ENCODE measurements around the gene SLC12A7. TPM values are rescaled to one million over a fixed set of nuclear protein-coding genes. Genes with fewer than 3 reads are reported as not detected.

SLC12A7 gene
- total and polyA plus RNA-seq, 2 of the 13 experiments (the other 11 are each of a cell fraction or from before 2014, with no cell fraction given), result 14.0 to 18.5 TPM

DNA sequence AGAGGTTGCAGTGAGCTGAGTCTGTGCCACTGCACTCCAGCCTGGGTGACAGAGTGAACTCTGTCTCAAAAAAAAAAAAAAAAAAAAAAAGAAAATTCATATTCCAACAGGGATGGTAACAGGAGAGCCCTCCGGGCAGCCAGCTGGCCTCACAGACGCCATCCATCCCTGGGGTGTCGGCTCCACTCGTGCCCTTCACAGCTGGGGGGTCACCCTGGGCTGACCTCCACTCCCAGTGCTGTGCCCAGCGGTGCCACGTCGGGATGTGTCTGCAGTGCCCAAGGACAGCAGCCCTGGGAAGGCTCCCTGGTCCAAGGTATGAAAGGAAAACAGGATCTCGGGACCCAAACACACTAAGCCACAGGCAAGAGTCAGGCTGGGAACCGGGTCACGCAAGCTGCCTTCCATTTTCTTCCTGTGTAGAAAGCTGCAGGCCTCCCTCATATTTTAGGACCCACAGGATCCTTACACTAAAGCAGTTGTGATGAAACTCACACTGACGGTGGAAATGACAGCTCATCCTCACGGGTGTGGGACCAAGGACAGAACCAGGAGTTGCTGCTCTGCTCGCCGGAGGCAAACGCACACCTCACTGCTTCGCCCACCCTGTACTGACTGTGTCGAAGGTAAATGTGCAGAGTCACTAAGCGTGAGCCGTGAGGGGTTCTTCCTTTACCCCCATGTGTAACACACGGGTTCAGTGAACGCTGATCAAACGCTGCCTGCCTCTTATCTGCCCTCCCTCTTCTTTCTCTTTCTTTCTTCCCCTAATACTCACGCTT is 5.3 kb downstream of the SLC12A7 start (continued):
- TF ChIP-seq, protein P1, sequence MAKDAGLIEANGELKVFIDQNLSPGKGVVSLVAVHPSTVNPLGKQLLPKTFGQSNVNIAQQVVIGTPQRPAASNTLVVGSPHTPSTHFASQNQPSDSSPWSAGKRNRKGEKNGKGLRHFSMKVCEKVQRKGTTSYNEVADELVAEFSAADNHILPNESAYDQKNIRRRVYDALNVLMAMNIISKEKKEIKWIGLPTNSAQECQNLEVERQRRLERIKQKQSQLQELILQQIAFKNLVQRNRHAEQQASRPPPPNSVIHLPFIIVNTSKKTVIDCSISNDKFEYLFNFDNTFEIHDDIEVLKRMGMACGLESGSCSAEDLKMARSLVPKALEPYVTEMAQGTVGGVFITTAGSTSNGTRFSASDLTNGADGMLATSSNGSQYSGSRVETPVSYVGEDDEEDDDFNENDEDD (CRISPR knock-in tag; IDR thresholded peaks at IDR 0.05; ENCODE audit: borderline replicate concordance), result no peak
- no peak for TF ChIP-seq TAF1 (CRISPR knock-in tag; IDR thresholded peaks at IDR 0.05)
- no peak for TF ChIP-seq REL (CRISPR knock-in tag; conservative IDR thresholded peaks at IDR 0.05)
- TF ChIP-seq ZNF660 (CRISPR knock-in tag; IDR thresholded peaks at IDR 0.05; ENCODE audit: borderline replicate concordance, low read depth), result no peak
- TF ChIP-seq ZC3H4 (CRISPR knock-in tag; IDR thresholded peaks at IDR 0.05; ENCODE audit: borderline replicate concordance), result peak; percentile 45; the same call in 1 of the 2 replicates
- TF ChIP-seq ZNF20 (CRISPR knock-in tag; IDR thresholded peaks at IDR 0.05), result no peak
- TF ChIP-seq HNRNPH1 (optimal IDR thresholded peaks at IDR 0.05; ENCODE audit: low read depth, low read length), result no peak
- TF ChIP-seq CHD4 (IDR thresholded peaks at IDR 0.05; ENCODE audit: borderline replicate concordance, low read length), result 0 out of 2 replicates have a peak, but pooled peaks have one; percentile 32
- TF ChIP-seq, protein P2, sequence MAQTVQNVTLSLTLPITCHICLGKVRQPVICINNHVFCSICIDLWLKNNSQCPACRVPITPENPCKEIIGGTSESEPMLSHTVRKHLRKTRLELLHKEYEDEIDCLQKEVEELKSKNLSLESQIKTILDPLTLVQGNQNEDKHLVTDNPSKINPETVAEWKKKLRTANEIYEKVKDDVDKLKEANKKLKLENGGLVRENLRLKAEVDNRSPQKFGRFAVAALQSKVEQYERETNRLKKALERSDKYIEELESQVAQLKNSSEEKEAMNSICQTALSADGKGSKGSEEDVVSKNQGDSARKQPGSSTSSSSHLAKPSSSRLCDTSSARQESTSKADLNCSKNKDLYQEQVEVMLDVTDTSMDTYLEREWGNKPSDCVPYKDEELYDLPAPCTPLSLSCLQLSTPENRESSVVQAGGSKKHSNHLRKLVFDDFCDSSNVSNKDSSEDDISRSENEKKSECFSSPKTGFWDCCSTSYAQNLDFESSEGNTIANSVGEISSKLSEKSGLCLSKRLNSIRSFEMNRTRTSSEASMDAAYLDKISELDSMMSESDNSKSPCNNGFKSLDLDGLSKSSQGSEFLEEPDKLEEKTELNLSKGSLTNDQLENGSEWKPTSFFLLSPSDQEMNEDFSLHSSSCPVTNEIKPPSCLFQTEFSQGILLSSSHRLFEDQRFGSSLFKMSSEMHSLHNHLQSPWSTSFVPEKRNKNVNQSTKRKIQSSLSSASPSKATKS (CRISPR knock-in tag; IDR thresholded peaks at IDR 0.05), result no peak
- TF ChIP-seq, protein P3, sequence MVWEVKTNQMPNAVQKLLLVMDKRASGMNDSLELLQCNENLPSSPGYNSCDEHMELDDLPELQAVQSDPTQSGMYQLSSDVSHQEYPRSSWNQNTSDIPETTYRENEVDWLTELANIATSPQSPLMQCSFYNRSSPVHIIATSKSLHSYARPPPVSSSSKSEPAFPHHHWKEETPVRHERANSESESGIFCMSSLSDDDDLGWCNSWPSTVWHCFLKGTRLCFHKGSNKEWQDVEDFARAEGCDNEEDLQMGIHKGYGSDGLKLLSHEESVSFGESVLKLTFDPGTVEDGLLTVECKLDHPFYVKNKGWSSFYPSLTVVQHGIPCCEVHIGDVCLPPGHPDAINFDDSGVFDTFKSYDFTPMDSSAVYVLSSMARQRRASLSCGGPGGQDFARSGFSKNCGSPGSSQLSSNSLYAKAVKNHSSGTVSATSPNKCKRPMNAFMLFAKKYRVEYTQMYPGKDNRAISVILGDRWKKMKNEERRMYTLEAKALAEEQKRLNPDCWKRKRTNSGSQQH (CRISPR knock-in tag; IDR thresholded peaks at IDR 0.05; ENCODE audit: low read depth), result no peak
- TF ChIP-seq, protein P4, sequence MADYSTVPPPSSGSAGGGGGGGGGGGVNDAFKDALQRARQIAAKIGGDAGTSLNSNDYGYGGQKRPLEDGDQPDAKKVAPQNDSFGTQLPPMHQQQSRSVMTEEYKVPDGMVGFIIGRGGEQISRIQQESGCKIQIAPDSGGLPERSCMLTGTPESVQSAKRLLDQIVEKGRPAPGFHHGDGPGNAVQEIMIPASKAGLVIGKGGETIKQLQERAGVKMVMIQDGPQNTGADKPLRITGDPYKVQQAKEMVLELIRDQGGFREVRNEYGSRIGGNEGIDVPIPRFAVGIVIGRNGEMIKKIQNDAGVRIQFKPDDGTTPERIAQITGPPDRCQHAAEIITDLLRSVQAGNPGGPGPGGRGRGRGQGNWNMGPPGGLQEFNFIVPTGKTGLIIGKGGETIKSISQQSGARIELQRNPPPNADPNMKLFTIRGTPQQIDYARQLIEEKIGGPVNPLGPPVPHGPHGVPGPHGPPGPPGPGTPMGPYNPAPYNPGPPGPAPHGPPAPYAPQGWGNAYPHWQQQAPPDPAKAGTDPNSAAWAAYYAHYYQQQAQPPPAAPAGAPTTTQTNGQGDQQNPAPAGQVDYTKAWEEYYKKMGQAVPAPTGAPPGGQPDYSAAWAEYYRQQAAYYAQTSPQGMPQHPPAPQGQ (CRISPR knock-in tag; IDR thresholded peaks at IDR 0.05; ENCODE audit: borderline replicate concordance), result peak; percentile 68; the same call in 1 of the 2 replicates
- no peak for TF ChIP-seq SP4 (CRISPR knock-in tag; IDR thresholded peaks at IDR 0.05)
- TF ChIP-seq ZMAT3 (CRISPR knock-in tag; conservative IDR thresholded peaks at IDR 0.05), result no peak
- TF ChIP-seq, protein P5, sequence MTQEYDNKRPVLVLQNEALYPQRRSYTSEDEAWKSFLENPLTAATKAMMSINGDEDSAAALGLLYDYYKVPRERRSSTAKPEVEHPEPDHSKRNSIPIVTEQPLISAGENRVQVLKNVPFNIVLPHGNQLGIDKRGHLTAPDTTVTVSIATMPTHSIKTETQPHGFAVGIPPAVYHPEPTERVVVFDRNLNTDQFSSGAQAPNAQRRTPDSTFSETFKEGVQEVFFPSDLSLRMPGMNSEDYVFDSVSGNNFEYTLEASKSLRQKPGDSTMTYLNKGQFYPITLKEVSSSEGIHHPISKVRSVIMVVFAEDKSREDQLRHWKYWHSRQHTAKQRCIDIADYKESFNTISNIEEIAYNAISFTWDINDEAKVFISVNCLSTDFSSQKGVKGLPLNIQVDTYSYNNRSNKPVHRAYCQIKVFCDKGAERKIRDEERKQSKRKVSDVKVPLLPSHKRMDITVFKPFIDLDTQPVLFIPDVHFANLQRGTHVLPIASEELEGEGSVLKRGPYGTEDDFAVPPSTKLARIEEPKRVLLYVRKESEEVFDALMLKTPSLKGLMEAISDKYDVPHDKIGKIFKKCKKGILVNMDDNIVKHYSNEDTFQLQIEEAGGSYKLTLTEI (CRISPR knock-in tag; conservative IDR thresholded peaks at IDR 0.05), result no peak
- peak; percentile 28; the same call in 1 of the 2 replicates for TF ChIP-seq ZNF160 (CRISPR knock-in tag; IDR thresholded peaks at IDR 0.05)
- 0 out of 2 replicates have a peak, but pooled peaks have one; percentile 15 for TF ChIP-seq ZNF7 (CRISPR knock-in tag; IDR thresholded peaks at IDR 0.05)
- TF ChIP-seq, protein P6, sequence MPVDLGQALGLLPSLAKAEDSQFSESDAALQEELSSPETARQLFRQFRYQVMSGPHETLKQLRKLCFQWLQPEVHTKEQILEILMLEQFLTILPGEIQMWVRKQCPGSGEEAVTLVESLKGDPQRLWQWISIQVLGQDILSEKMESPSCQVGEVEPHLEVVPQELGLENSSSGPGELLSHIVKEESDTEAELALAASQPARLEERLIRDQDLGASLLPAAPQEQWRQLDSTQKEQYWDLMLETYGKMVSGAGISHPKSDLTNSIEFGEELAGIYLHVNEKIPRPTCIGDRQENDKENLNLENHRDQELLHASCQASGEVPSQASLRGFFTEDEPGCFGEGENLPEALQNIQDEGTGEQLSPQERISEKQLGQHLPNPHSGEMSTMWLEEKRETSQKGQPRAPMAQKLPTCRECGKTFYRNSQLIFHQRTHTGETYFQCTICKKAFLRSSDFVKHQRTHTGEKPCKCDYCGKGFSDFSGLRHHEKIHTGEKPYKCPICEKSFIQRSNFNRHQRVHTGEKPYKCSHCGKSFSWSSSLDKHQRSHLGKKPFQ (CRISPR knock-in tag; IDR thresholded peaks at IDR 0.05; ENCODE audit: insufficient replicate concordance), result peak; percentile 21
- TF ChIP-seq YY1 (IDR thresholded peaks at IDR 0.05; ENCODE audit: insufficient read depth, insufficient replicate concordance, low read depth, low read length), result no peak
